ENCODE measurements around the gene CRYBG1. TPM values are rescaled to one million over a fixed set of nuclear protein-coding genes. Genes with fewer than 3 reads are reported as not detected.
A peak's percentile ranks its signal among the peaks of the same experiment; 100 is the strongest.
"Not testable (repeated sequence)": the region's sequence is repeated elsewhere in the genome, so short reads cannot be mapped to it uniquely, and the experiment has no call there.

CRYBG1 gene
- polyA plus RNA-seq, 6 donors from 2014 or later, result 9.7 to 19.0 (median 13.5) TPM

GRCh38 chr6:106536357-106536756 is 175.8 kb downstream of the CRYBG1 start:
- H3K36me3 Mint-ChIP-seq, result peaks cover 34 to 45% of the 10 kb centered on the region in 2 donors

DNA sequence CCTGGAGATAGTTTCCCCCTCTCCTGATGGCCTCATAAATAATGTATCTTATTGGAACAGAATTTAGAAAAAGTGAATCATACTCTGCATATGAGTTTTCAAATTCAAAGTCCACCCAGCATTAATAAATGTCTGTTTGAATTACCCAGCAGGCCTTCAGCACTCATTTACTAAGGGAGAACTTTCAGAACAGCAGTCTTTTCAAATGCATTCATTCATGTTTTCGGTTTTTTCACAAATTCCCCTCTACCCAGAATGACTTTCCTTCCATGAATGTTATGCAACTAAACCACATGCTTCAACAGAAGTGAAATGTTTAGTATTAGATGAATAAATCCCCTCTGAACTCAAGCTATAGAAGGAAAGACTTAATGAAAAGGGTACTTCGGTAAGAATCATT is 176.3 kb downstream of the CRYBG1 start:
- Mint-ChIP-seq H3K36me3 (peaks cover 32 to 40% of the 10 kb centered on the region in 2 donors), H3K27ac (peak overlapping the region; percentile 8 to 87 (median 67)), H3K27me3 (no peaks in the 10 kb centered on the region), H3K4me3 (peak overlapping the region in 1 of 8 donors; percentile 44), H3K4me1 (peaks cover 54 to 68% (median 64%) of the 10 kb centered on the region in 3 donors), H3K9me3 (no peaks in the 10 kb centered on the region)
- DNase-seq (no peak), ATAC-seq (ENCODE audit: low read depth in 2 of 2) (no peak)

More at GRCh38 chr6:106536357-106536756, 175.8 kb downstream of the CRYBG1 start:
- Mint-ChIP-seq H3K4me1 (peaks cover 54 to 69% (median 64%) of the 10 kb centered on the region in 3 donors), H3K9me3 (no peaks in the 10 kb centered on the region), H3K27me3 (no peaks in the 10 kb centered on the region), H3K4me3 (no peak overlapping the region), H3K27ac (peak overlapping the region in 2 of 6 donors; percentile 4 to 87)
- DNase-seq (no peak), ATAC-seq (ENCODE audit: low read depth in 2 of 2) (no peak)

- Mint-ChIP-seq H3K36me3 (peaks cover 31 to 32% of the 10 kb centered on the region in 2 donors), H3K4me1 (peaks cover 54 to 64% (median 61%) of the 10 kb centered on the region in 3 donors), H3K4me3 (peak overlapping the region in 4 of 8 donors; percentile 53 to 80 (median 66)), H3K9me3 (no peaks in the 10 kb centered on the region), H3K27me3 (no peaks in the 10 kb centered on the region), H3K27ac (peak overlapping the region; percentile 41 to 91 (median 87))
- no peak for DNase-seq
- ATAC-seq (ENCODE audit: low read depth in 2 of 2), result no peak
These were observed 177.1 kb downstream of the CRYBG1 start for GRCh38 chr6:106537662-106538061.

DNA sequence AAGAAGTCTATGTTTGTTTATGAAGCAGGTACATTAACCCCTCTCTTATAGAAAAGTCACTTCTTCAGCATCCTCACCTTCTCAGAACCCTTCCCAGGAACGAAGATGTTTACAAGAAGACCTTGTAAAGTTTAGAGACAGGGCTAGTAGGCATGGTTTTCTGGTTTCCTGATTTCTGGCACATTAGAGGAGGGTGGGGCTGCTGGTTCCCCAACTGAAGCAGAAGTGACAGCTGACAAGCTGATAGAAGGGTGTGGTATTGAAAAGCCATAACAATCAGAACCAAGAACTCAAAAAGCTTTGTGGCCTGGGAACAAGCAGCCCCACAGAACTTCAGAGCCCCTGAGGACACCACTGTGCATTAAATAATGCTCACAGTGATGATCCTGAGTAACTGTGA is 177.6 kb downstream of the CRYBG1 start:
- peaks cover 50 to 59% (median 57%) of the 10 kb centered on the region in 3 donors for H3K4me1 Mint-ChIP-seq
- DNase-seq (no peak), ATAC-seq (ENCODE audit: low read depth in 2 of 2) (peak; percentile 92 to 96)
- H3K36me3 Mint-ChIP-seq, result peaks cover 26 to 27% of the 10 kb centered on the region in 2 donors
- H3K27me3 Mint-ChIP-seq, result no peaks in the 10 kb centered on the region
- H3K9me3 Mint-ChIP-seq, result no peaks in the 10 kb centered on the region
- H3K27ac Mint-ChIP-seq, result peak overlapping the region in 5 of 6 donors; percentile 87 to 91 (median 90)
- H3K4me3 Mint-ChIP-seq, result peak overlapping the region in 7 of 8 donors; percentile 53 to 87 (median 72)

DNA sequence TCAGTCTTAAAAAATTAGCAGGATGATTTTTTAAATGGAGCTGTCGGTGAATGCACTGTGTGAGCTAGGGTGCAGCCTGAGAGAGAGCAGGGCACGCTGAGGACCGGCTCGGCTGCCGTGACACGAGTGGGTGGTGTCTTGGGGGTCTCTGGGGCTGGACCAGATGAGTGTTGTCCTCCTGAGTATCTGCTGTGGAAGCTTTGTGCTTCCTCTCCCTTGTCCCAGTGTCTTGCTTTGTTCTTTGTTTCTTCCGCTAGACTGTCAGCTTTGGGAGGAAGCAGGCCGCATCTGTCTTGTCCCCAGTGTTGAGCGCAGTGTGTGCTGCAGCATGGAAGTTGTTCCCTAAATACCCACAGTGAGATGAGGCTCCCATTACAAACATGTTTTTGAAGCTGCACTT is 179.4 kb downstream of the CRYBG1 start:
- ATAC-seq (ENCODE audit: low read depth in 2 of 2), result peak in 1 of 2 donors; percentile 29
- Mint-ChIP-seq H3K36me3 (peaks cover 27 to 28% of the 10 kb centered on the region in 2 donors), H3K27me3 (no peaks in the 10 kb centered on the region), H3K27ac (peak overlapping the region in 5 of 6 donors; percentile 44 to 87 (median 74)), H3K9me3 (no peaks in the 10 kb centered on the region), H3K4me1 (peaks cover 37 to 50% (median 41%) of the 10 kb centered on the region in 3 donors), H3K4me3 (peak overlapping the region in 3 of 8 donors; percentile 9 to 52 (median 34))
- no peak for DNase-seq

DNA sequence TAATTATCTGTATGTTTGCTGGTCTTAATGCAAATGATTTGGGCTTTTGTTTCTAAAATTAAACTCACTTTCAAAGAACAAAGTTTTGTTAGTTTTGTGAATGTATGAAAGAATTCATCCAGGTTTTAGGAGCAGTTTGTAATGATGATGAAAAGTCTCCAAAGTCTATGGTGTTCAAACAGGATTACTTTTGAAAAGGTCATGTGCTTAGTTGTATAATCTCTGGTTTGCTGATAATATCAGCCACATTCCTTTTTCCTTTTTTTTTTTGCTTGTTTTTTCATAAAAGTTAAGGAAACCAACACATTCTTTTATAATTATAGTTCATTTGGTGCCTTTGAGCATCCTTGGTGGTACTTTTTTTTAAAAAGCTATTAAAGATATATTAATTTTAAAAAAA is 179.9 kb downstream of the CRYBG1 start:
- peak overlapping the region in 1 of 6 donors; percentile 74 for H3K27ac Mint-ChIP-seq
- peak overlapping the region in 2 of 8 donors; percentile 34 to 52 for H3K4me3 Mint-ChIP-seq
- H3K27me3 Mint-ChIP-seq, result no peaks in the 10 kb centered on the region
- peaks cover 35 to 48% (median 44%) of the 10 kb centered on the region in 3 donors for H3K4me1 Mint-ChIP-seq
- peaks cover 25 to 29% of the 10 kb centered on the region in 2 donors for H3K36me3 Mint-ChIP-seq
- DNase-seq, result no peak
- no peak for ATAC-seq (ENCODE audit: low read depth in 2 of 2)
- no peaks in the 10 kb centered on the region for H3K9me3 Mint-ChIP-seq

GRCh38 chr6:106540907-106541306 is 180.4 kb downstream of the CRYBG1 start:
- ATAC-seq (ENCODE audit: low read depth in 2 of 2) (no peak), DNase-seq (no peak)
- H3K27ac Mint-ChIP-seq, result peak overlapping the region in 1 of 6 donors; percentile 47
- peaks cover 36 to 49% (median 49%) of the 10 kb centered on the region in 3 donors for H3K4me1 Mint-ChIP-seq
- H3K4me3 Mint-ChIP-seq, result peak overlapping the region in 1 of 8 donors; percentile 35
- peaks cover 24 to 29% of the 10 kb centered on the region in 2 donors for H3K36me3 Mint-ChIP-seq
- no peaks in the 10 kb centered on the region for H3K9me3 Mint-ChIP-seq
- H3K27me3 Mint-ChIP-seq, result no peaks in the 10 kb centered on the region

GRCh38 chr6:106546261-106546690 is 185.8 kb downstream of the CRYBG1 start:
- ATAC-seq (ENCODE audit: low read depth in 2 of 2), result no peak
- H3K27ac Mint-ChIP-seq, result peak overlapping the region; percentile 95 to 100 (median 98)
- no peaks in the 10 kb centered on the region for H3K27me3 Mint-ChIP-seq
- peaks cover 0 to 4% (median 0%) of the 10 kb centered on the region in 7 donors for H3K9me3 Mint-ChIP-seq
- DNase-seq, result no peak
- H3K4me1 Mint-ChIP-seq, result peaks cover 21 to 47% (median 33%) of the 10 kb centered on the region in 3 donors
- H3K4me3 Mint-ChIP-seq, result peak overlapping the region in 7 of 8 donors; percentile 29 to 89 (median 60)
- H3K36me3 Mint-ChIP-seq, result peaks cover 16 to 30% of the 10 kb centered on the region in 2 donors

GRCh38 chr6:106546691-106547414 is 186.3 kb downstream of the CRYBG1 start:
- H3K4me3 Mint-ChIP-seq, result peak overlapping the region; percentile 3 to 89 (median 58)
- ATAC-seq (ENCODE audit: low read depth in 2 of 2) (peak; percentile 92 to 94), DNase-seq (peak; percentile 72)
- H3K27ac Mint-ChIP-seq, result peak overlapping the region; percentile 95 to 100 (median 98)
- H3K36me3 Mint-ChIP-seq, result peaks cover 19 to 36% of the 10 kb centered on the region in 2 donors
- no peaks in the 10 kb centered on the region for H3K27me3 Mint-ChIP-seq
- H3K4me1 Mint-ChIP-seq, result peaks cover 21 to 49% (median 38%) of the 10 kb centered on the region in 3 donors
- H3K9me3 Mint-ChIP-seq, result peaks cover 0 to 5% (median 0%) of the 10 kb centered on the region in 7 donors

- Mint-ChIP-seq H3K27me3 (no peaks in the 10 kb centered on the region), H3K9me3 (peaks cover 0 to 5% (median 0%) of the 10 kb centered on the region in 7 donors), H3K27ac (peak overlapping the region; percentile 95 to 100 (median 98)), H3K36me3 (peaks cover 19 to 37% of the 10 kb centered on the region in 2 donors), H3K4me3 (peak overlapping the region in 4 of 8 donors; percentile 18 to 66 (median 58)), H3K4me1 (peaks cover 21 to 54% (median 42%) of the 10 kb centered on the region in 3 donors)
- DNase-seq (no peak), ATAC-seq (ENCODE audit: low read depth in 2 of 2) (no peak)
These were observed 187.3 kb downstream of the CRYBG1 start for GRCh38 chr6:106547601-106548453.

GRCh38 chr6:106548926-106549455 is 188.5 kb downstream of the CRYBG1 start:
- Mint-ChIP-seq H3K27ac (peak overlapping the region in 3 of 6 donors; percentile 83 to 97 (median 88)), H3K4me1 (peaks cover 21 to 59% (median 42%) of the 10 kb centered on the region in 3 donors), H3K4me3 (peak overlapping the region in 1 of 8 donors; percentile 29), H3K36me3 (peaks cover 29 to 46% of the 10 kb centered on the region in 2 donors)
- not testable (repeated sequence) for H3K27me3 Mint-ChIP-seq; H3K9me3 Mint-ChIP-seq; DNase-seq; ATAC-seq (ENCODE audit: low read depth in 2 of 2)

- no peaks in the 10 kb centered on the region for H3K27me3 Mint-ChIP-seq
- peaks cover 25 to 41% of the 10 kb centered on the region in 2 donors for H3K36me3 Mint-ChIP-seq
- ATAC-seq (ENCODE audit: low read depth in 2 of 2) (no peak), DNase-seq (no peak)
- H3K4me3 Mint-ChIP-seq, result no peak overlapping the region
- H3K27ac Mint-ChIP-seq, result peak overlapping the region in 5 of 6 donors; percentile 28 to 97 (median 83)
- H3K4me1 Mint-ChIP-seq, result peaks cover 18 to 59% (median 37%) of the 10 kb centered on the region in 3 donors
- H3K9me3 Mint-ChIP-seq, result peaks cover 0 to 5% (median 0%) of the 10 kb centered on the region in 7 donors
These were observed 189.0 kb downstream of the CRYBG1 start for GRCh38 chr6:106549521-106549920.

All from naive B cell (primary cell).